Suprapubic skin (tissue), 4 donors: ENCODE measurements around the gene AHNAK. TPM values are rescaled to one million over a fixed set of nuclear protein-coding genes. Genes with fewer than 3 reads are reported as not detected.

Experiments
- DNase-seq, 2 donors: peaks; one replicate each; pipeline ENCODE4 v3.0.0-alpha.2; 2019; ENCODE audit warnings: low spot score in 2 of 2
- H3K27ac ChIP-seq: fragments of 200-600 bp; sonication (generic); one replicate; pipeline ENCODE4 v1.5.1; 2019
- H3K27me3 ChIP-seq: fragments of 200-600 bp; sonication (generic); one replicate; pipeline ENCODE4 v1.5.1; 2019
- H3K36me3 ChIP-seq: fragments of 200-600 bp; sonication (generic); one replicate; pipeline ENCODE4 v1.5.1; 2019
- H3K4me1 ChIP-seq: fragments of 200-600 bp; sonication (generic); one replicate; pipeline ENCODE4 v1.5.1; 2019
- H3K4me3 ChIP-seq: fragments of 200-600 bp; sonication (generic); one replicate; pipeline ENCODE4 v1.5.1; 2019; ENCODE audit warnings: mild to moderate bottlenecking
- H3K9me3 ChIP-seq: fragments of 200-600 bp; sonication (generic); one replicate; pipeline ENCODE4 v1.5.1; 2019
- CTCF ChIP-seq, 2 donors: fragments of 200-600 bp in 1 of 2; fragments of 450-650 bp in 1 of 2; sonication (generic) in 1 of 2; IDR thresholded peaks; one replicate each; pipeline ENCODE4 v1.5.1; 2016 to 2019; ENCODE audit warnings: antibody characterized with exemption in 2 of 2, mild to moderate bottlenecking in 1 of 2, moderate library complexity in 1 of 2
- EP300 ChIP-seq: sonication (generic); formaldehyde crosslinking; IDR thresholded peaks from one replicate; pipeline ENCODE4 v1.6.1; 2017; ENCODE audit warnings: antibody characterized with exemption
- POLR2A ChIP-seq, 2 donors: fragments of 450-650 bp; IDR thresholded peaks; one replicate each; pipeline ENCODE4 v1.6.1; 2017; ENCODE audit warnings: antibody characterized with exemption in 2 of 2, mild to moderate bottlenecking in 2 of 2, moderate library complexity in 2 of 2
- POLR2AphosphoS5 ChIP-seq, 3 donors: sonication (generic); formaldehyde crosslinking; IDR thresholded peaks; one replicate each; pipeline ENCODE4 v1.6.1; 2017; ENCODE audit warnings: antibody characterized with exemption in 3 of 3
- WGBS: methylation state at CpG from one replicate; pipeline ENCODE4 v1.1.5; 2018; 5-methylcytosine and 5-hydroxymethylcytosine counted together
- total RNA-seq, 4 donors: library from RNA; depleted of rRNA; stranded (reverse); fragments of >200 nt; gene quantifications; one replicate each; pipeline ENCODE4 v1.1.0, GENCODE V29; 2016

The AHNAK gene
- total RNA-seq, 4 donors from 2014 or later: 1,174 to 1,475 (median 1,322) TPM

DNA sequence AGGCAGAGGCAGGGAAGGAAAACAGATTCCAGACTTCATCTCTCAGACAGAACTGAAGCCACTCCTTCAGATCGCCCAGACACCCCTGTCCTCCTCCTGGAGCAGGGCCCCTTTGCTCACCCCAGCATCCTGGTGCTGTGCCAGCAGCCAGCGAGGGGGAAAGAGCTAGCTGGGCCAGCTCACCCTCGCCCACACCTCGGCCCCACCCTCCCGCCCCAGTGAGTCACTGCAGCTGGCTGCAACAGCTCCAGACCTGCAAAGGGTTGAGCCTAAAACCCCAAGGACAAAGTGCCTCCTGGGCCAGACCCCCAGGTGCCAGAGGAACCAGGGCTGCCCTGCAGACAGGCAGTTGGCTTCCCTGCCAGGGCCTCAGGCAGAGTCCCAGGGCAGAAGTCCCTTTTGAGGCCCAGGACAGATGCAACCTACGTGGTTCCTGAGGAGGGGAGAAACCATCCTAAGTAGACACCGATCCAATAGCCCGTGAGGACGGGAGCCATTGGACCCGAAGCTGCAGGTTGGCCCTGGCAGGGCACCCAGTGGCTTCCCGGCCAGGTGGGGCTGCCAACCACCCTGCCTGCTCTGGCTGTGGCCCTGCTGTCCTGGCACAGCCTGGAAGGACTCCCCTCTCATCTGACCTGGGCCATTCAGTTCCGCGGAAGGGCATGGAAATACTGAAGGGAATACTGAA is 7.2 kb downstream of the AHNAK start:
- H3K4me1 ChIP-seq: peaks cover 90% of the 10 kb centered on the region
- peak overlapping the region; percentile 98 for H3K27ac ChIP-seq

GRCh38 chr11:62538470-62539237 is 8.0 kb downstream of the AHNAK start:
- no peaks in the 10 kb centered on the region for H3K27me3 ChIP-seq
- H3K36me3 ChIP-seq: peaks cover 36% of the 10 kb centered on the region
- H3K4me3 ChIP-seq: peak overlapping the region; percentile 77
- DNase-seq: no peak
- 14% methylated on average over 14 of the region's 19 CpGs for WGBS
- peaks cover 86% of the 10 kb centered on the region for H3K4me1 ChIP-seq
- H3K9me3 ChIP-seq: no peaks in the 10 kb centered on the region
- peak overlapping the region; percentile 98 for H3K27ac ChIP-seq
- TF ChIP-seq CTCF (IDR thresholded peaks at IDR 0.05) (no peak), POLR2A (IDR thresholded peaks at IDR 0.05) (no peak), POLR2AphosphoS5 (IDR thresholded peaks at IDR 0.05) (no peak), EP300 (no peak)

More for the DNA sequence above, 7.2 kb downstream of the AHNAK start:
- WGBS: 0% methylated on average over 1 of the region's 13 CpGs
- Histone ChIP-seq H3K9me3 (no peaks in the 10 kb centered on the region), H3K27me3 (no peaks in the 10 kb centered on the region), H3K4me3 (peak overlapping the region; percentile 77), H3K36me3 (peaks cover 28% of the 10 kb centered on the region)
- peak in 1 of 2 donors; percentile 82 for DNase-seq
- TF ChIP-seq POLR2A (IDR thresholded peaks at IDR 0.05): no peak
- TF ChIP-seq CTCF (IDR thresholded peaks at IDR 0.05): no peak
- TF ChIP-seq POLR2AphosphoS5 (IDR thresholded peaks at IDR 0.05): no peak
- TF ChIP-seq EP300: no peak

GRCh38 chr11:62536301-62536957 is 10.2 kb downstream of the AHNAK start:
- WGBS: 63% methylated on average over 21 of the region's 21 CpGs
- H3K4me3 ChIP-seq: peak overlapping the region; percentile 0
- no peaks in the 10 kb centered on the region for H3K9me3 ChIP-seq
- DNase-seq: no peak
- H3K27me3 ChIP-seq: no peaks in the 10 kb centered on the region
- TF ChIP-seq POLR2AphosphoS5 (IDR thresholded peaks at IDR 0.05) (no peak), EP300 (no peak), POLR2A (IDR thresholded peaks at IDR 0.05) (no peak), CTCF (IDR thresholded peaks at IDR 0.05) (no peak)
- peak overlapping the region; percentile 32 for H3K27ac ChIP-seq
- peaks cover 58% of the 10 kb centered on the region for H3K36me3 ChIP-seq
- peaks cover 65% of the 10 kb centered on the region for H3K4me1 ChIP-seq

DNA sequence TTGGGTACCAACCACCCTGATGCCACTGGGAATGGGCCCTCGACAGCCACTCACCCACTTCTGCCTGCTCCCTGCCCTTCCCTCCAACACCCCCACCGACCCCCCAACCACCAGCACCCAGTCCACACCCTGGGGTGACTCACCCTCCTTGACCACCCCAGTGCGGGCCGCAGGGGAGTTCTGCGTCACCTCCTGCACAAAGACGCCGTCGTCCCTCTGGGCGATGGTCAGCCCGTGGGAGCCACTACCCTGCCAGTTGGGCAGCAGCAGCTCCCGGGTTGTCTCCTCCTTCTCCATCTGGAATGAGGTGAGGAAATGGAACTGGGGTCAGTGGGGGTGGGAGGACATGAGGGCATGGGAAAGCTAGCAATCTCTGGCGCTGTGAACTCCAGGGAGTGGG is 10.8 kb downstream of the AHNAK start:
- WGBS: 68% methylated on average over 10 of the region's 12 CpGs
- H3K4me1 ChIP-seq: peaks cover 59% of the 10 kb centered on the region
- no peaks in the 10 kb centered on the region for H3K9me3 ChIP-seq
- H3K27ac ChIP-seq: peak overlapping the region; percentile 32
- H3K27me3 ChIP-seq: no peaks in the 10 kb centered on the region
- H3K36me3 ChIP-seq: peaks cover 64% of the 10 kb centered on the region
- H3K4me3 ChIP-seq: no peak overlapping the region
- no peak for DNase-seq
- TF ChIP-seq POLR2A (IDR thresholded peaks at IDR 0.05) (no peak), POLR2AphosphoS5 (IDR thresholded peaks at IDR 0.05) (no peak), EP300 (no peak), CTCF (IDR thresholded peaks at IDR 0.05) (no peak)
